NCI-H1436 treated with DMSO at 0.1 percent for 48 hours (cell line): ENCODE data around the gene NME3.

ENCODE experiments used
- DNase-seq: peaks from one replicate; lab custom pipeline; 2025; lab: John Stamatoyannopoulos, UW

Gene NME3

GRCh38 chr16:1768767-1769401 is 2.5 kb downstream of the NME3 start:
- no peak for DNase-seq

- DNase-seq: no peak
These were observed 3.1 kb downstream of the NME3 start for GRCh38 chr16:1768061-1768766.

- DNase-seq: no peak
These were observed 4.0 kb downstream of the NME3 start for GRCh38 chr16:1767116-1767994.

- no peak for DNase-seq
These were observed 4.6 kb downstream of the NME3 start for GRCh38 chr16:1766701-1767100.

DNA sequence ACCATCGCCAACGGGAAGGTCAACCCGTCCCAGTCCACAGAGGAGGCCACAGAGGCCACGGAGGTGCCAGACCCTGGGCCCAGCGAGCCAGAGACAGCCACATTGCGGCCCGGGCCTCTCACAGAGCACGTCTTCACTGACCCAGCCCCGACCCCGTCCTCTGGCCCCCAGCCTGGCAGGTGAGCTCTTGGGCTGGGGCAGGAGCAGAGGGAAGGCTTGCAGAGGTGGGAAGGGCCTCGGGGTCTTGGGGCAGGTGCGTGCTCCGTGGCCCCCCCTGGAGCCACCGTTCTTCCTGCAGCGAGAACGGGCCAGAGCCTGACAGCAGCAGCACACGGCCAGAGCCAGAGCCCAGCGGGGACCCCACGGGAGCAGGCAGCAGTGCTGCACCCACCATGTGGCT is 5.1 kb downstream of the NME3 start:
- DNase-seq: no peak

- DNase-seq: no peak
These were observed 5.5 kb downstream of the NME3 start for GRCh38 chr16:1765826-1766225.

DNA sequence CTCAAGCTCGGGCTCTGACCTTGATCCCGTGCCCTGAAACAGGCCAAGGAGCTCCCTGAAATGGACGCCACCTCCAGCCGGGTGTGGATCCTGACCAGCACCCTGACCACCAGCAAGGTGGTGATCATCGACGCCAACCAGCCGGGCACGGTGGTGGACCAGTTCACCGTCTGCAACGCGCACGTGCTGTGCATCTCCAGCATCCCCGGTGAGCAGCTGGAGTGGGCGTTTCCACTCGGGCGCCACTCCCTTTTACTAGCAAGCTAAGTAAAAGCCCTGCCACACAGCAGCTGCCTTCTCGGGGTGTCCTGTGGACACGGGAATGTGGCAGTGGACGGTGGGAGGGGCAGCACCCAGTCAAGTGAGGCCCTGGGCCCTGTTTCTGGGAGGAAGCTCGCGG is 6.4 kb downstream of the NME3 start:
- no peak for DNase-seq

GRCh38 chr16:1763521-1764511 is 7.5 kb downstream of the NME3 start:
- no peak for DNase-seq

DNA sequence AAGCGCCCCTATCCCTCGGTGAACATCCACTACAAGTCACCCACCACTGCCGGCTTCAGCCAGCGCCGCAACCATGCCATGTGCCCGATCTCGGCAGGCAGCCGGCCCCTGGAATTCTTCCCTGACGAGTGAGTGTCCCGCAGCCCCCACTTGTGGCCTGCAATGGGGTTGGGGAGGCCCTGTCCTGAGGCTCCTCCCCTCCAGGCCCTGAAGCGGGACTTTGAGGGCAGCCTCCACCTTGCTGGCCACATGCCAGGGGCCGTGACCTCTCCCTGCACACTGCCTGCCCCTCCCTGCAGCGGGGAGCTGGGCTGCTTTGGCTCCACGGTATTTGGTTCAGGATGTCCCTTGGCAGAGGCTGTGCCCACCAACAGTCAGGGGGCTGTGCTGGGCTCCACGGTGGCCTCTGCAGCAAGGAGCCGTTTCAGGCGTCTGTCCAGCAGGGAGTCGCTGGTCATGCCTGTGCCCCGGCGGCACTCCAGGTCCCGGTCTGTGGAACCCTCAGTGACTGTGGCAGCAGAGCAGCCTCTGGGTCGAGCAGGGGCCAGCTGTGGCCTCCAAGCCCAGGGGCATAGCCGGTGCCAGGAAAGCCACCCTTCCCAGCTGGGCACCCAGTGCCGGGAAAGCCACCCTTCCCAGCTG is 8.3 kb downstream of the NME3 start:
- DNase-seq: no peak

- DNase-seq: no peak
These were observed 9.0 kb downstream of the NME3 start for GRCh38 chr16:1762196-1762878.

- no peak for DNase-seq
These were observed 9.6 kb downstream of the NME3 start for GRCh38 chr16:1761751-1762150.

GRCh38 chr16:1760911-1761310 is 10.4 kb downstream of the NME3 start:
- DNase-seq: no peak

- no peak for DNase-seq
These were observed 11.8 kb downstream of the NME3 start for GRCh38 chr16:1759511-1759910.

- DNase-seq: no peak
These were observed 12.4 kb downstream of the NME3 start for GRCh38 chr16:1758923-1759322.

GRCh38 chr16:1757714-1758461 is 13.5 kb downstream of the NME3 start:
- no peak for DNase-seq

DNA sequence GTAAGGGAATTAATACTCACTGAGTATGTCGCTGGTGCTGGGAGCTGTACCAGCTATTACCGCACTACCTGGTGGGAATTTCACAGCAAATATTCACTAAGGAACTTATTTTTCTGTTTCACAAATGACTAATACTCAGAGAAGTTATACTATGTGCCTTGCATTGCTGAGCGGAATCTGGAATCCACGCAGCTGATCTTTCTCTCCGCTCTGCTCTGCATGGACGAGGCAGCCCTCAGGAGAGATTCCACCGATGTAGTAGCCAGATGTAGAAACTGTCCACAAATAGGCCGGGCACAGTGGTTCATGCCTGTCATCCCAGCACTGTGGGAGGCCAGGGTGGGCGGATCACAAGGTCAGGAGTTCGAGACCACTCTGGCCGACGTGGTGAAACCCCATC is 17.1 kb downstream of the NME3 start:
- no peak for DNase-seq

GRCh38 chr16:1752853-1753252 is 18.5 kb downstream of the NME3 start:
- DNase-seq: no peak

GRCh38 chr16:1751946-1752345 is 19.4 kb downstream of the NME3 start:
- no peak for DNase-seq

GRCh38 chr16:1749152-1750117 is 21.9 kb downstream of the NME3 start:
- no peak for DNase-seq
